Measurements from ENCODE around the gene P2RY2.
A peak's percentile ranks its signal among the peaks of the same experiment; 100 is the strongest.

P2RY2 gene

GRCh38 chr11:73243093-73243485, 25.0 kb downstream of the P2RY2 start:
- Histone ChIP-seq H3K27me3 (ENCODE audit: insufficient read depth, poor library complexity, severe bottlenecking) (no peaks in the 10 kb centered on the region), H3K27ac (ENCODE audit: poor library complexity, severe bottlenecking) (no peak overlapping the region), H3K4me3 (ENCODE audit: severe bottlenecking) (no peak overlapping the region), H3K9me3 (ENCODE audit: severe bottlenecking) (no peaks in the 10 kb centered on the region), H3K36me3 (ENCODE audit: low read depth) (no peaks in the 10 kb centered on the region), H3K4me1 (ENCODE audit: insufficient read depth, poor library complexity, severe bottlenecking) (peaks cover 17% of the 10 kb centered on the region)
- peak; percentile 20 for DNase-seq (ENCODE audit: low spot score)
- no peak for ATAC-seq (ENCODE audit: low read depth)
- no peak for TF ChIP-seq CTCF (IDR thresholded peaks at IDR 0.05; ENCODE audit: poor library complexity, severe bottlenecking)

GRCh38 chr11:73244589-73245240, 26.6 kb downstream of the P2RY2 start:
- DNase-seq (ENCODE audit: low spot score) (peak; percentile 7), ATAC-seq (ENCODE audit: low read depth) (no peak)
- H3K9me3 ChIP-seq (ENCODE audit: severe bottlenecking), result no peaks in the 10 kb centered on the region
- H3K4me1 ChIP-seq (ENCODE audit: insufficient read depth, poor library complexity, severe bottlenecking), result peaks cover 10% of the 10 kb centered on the region
- no peaks in the 10 kb centered on the region for H3K36me3 ChIP-seq (ENCODE audit: low read depth)
- H3K27ac ChIP-seq (ENCODE audit: poor library complexity, severe bottlenecking), result no peak overlapping the region
- no peak overlapping the region for H3K4me3 ChIP-seq (ENCODE audit: severe bottlenecking)
- no peak for TF ChIP-seq CTCF (IDR thresholded peaks at IDR 0.05; ENCODE audit: poor library complexity, severe bottlenecking)
- H3K27me3 ChIP-seq (ENCODE audit: insufficient read depth, poor library complexity, severe bottlenecking), result no peaks in the 10 kb centered on the region

- H3K9me3 ChIP-seq (ENCODE audit: severe bottlenecking), result no peaks in the 10 kb centered on the region
- H3K36me3 ChIP-seq (ENCODE audit: low read depth), result no peaks in the 10 kb centered on the region
- TF ChIP-seq CTCF (IDR thresholded peaks at IDR 0.05; ENCODE audit: poor library complexity, severe bottlenecking), result no peak
- H3K4me1 ChIP-seq (ENCODE audit: insufficient read depth, poor library complexity, severe bottlenecking), result peaks cover 3% of the 10 kb centered on the region
- H3K27me3 ChIP-seq (ENCODE audit: insufficient read depth, poor library complexity, severe bottlenecking), result no peaks in the 10 kb centered on the region
- no peak for ATAC-seq (ENCODE audit: low read depth)
- DNase-seq (ENCODE audit: low spot score), result peak; percentile 18
- no peak overlapping the region for H3K4me3 ChIP-seq (ENCODE audit: severe bottlenecking)
- H3K27ac ChIP-seq (ENCODE audit: poor library complexity, severe bottlenecking), result no peak overlapping the region
These were observed 27.4 kb downstream of the P2RY2 start for GRCh38 chr11:73245461-73245860.

GRCh38 chr11:73246303-73246702, 28.2 kb downstream of the P2RY2 start:
- ATAC-seq (ENCODE audit: low read depth), result no peak
- TF ChIP-seq CTCF (IDR thresholded peaks at IDR 0.05; ENCODE audit: poor library complexity, severe bottlenecking), result no peak
- H3K36me3 ChIP-seq (ENCODE audit: low read depth), result no peaks in the 10 kb centered on the region
- H3K4me3 ChIP-seq (ENCODE audit: severe bottlenecking), result no peak overlapping the region
- DNase-seq (ENCODE audit: low spot score), result no peak
- no peak overlapping the region for H3K27ac ChIP-seq (ENCODE audit: poor library complexity, severe bottlenecking)
- H3K27me3 ChIP-seq (ENCODE audit: insufficient read depth, poor library complexity, severe bottlenecking), result no peaks in the 10 kb centered on the region
- peaks cover 3% of the 10 kb centered on the region for H3K4me1 ChIP-seq (ENCODE audit: insufficient read depth, poor library complexity, severe bottlenecking)
- no peaks in the 10 kb centered on the region for H3K9me3 ChIP-seq (ENCODE audit: severe bottlenecking)

GRCh38 chr11:73248526-73249185, 30.6 kb downstream of the P2RY2 start:
- H3K4me3 ChIP-seq (ENCODE audit: severe bottlenecking), result no peak overlapping the region
- DNase-seq (ENCODE audit: low spot score) (peak; percentile 1), ATAC-seq (ENCODE audit: low read depth) (no peak)
- no peaks in the 10 kb centered on the region for H3K36me3 ChIP-seq (ENCODE audit: low read depth)
- H3K27me3 ChIP-seq (ENCODE audit: insufficient read depth, poor library complexity, severe bottlenecking), result no peaks in the 10 kb centered on the region
- H3K9me3 ChIP-seq (ENCODE audit: severe bottlenecking), result no peaks in the 10 kb centered on the region
- TF ChIP-seq CTCF (IDR thresholded peaks at IDR 0.05; ENCODE audit: poor library complexity, severe bottlenecking), result no peak
- no peaks in the 10 kb centered on the region for H3K4me1 ChIP-seq (ENCODE audit: insufficient read depth, poor library complexity, severe bottlenecking)
- no peak overlapping the region for H3K27ac ChIP-seq (ENCODE audit: poor library complexity, severe bottlenecking)

All from RWPE2 (cell line).